Endothelial cell of umbilical vein (primary cell): ENCODE results near the gene CCR5AS.

Experiments
- BruUV-seq: library from RNA; stranded (reverse); fragments of 400-500 nt; replicated peaks from 2 replicates; lab custom pipeline; 2021; lab: Mats Ljungman, UMichigan
- CTCF ChIA-PET: fragments of 300-600, 350-600 bp; sonication (Branson Sonifier 250); formaldehyde crosslinking; loops from one replicate; lab custom pipeline; 2021; ENCODE audit warnings: antibody characterized with exemption, inconsistent platforms; lab: Charles Lee
- POLR2A ChIA-PET: fragments of 300-600, 350-600 bp; sonication (Branson Sonifier 250); formaldehyde crosslinking; loops from one replicate; lab custom pipeline; 2021; ENCODE audit warnings: antibody characterized with exemption, inconsistent platforms; lab: Charles Lee
- DNase-seq: peaks from one replicate; pipeline ENCODE4 v3.0.0-alpha.2; 2011; ENCODE audit warnings: low read depth, low spot score
- FAIRE-seq: peaks from 2 replicates; lab custom pipeline; 2011; peaks lifted over from hg19 to GRCh38; lab: Jason Lieb, UNC
- H2AFZ ChIP-seq: 2 replicates; pipeline ENCODE4 v1.6.0; 2012; ENCODE audit warnings: low read depth, low read length, control low read depth, inconsistent platforms
- H3K27ac ChIP-seq: 2 replicates; pipeline ENCODE4 v1.5.1; 2011; ENCODE audit warnings: low read depth, mild to moderate bottlenecking, control low read depth, low read length, moderate library complexity; ENCODE audit not compliant: insufficient read depth
- H3K27me3 ChIP-seq, 2 experiments: 2 replicates each; pipeline versions ENCODE4 v1.6.0 to v1.6.1; 2011; ENCODE audit warnings: low read length in 2 of 2, mixed read lengths in 1 of 2; ENCODE audit not compliant: control insufficient read depth in 2 of 2, insufficient read depth in 2 of 2
- H3K36me3 ChIP-seq, 2 experiments: 2 replicates in 1 of 2; 3 replicates in 1 of 2; pipeline ENCODE4 v1.5.1; 2011; ENCODE audit warnings: low read length in 2 of 2, mild to moderate bottlenecking in 1 of 2, moderate library complexity in 1 of 2; ENCODE audit not compliant: control insufficient read depth in 2 of 2, insufficient read depth in 2 of 2; ENCODE audit errors: extremely low read depth in 1 of 2
- H3K4me1 ChIP-seq: 3 replicates; pipeline ENCODE4 v1.5.1; 2011; ENCODE audit warnings: mild to moderate bottlenecking, low read length; ENCODE audit not compliant: control insufficient read depth, insufficient read depth; ENCODE audit errors: extremely low read depth
- H3K4me2 ChIP-seq: 2 replicates; pipeline ENCODE4 v1.6.1; 2011; ENCODE audit warnings: low read length, control low read depth, mixed read lengths; ENCODE audit not compliant: insufficient read depth
- H3K4me3 ChIP-seq, 3 experiments: fragments of 200-600 bp in 1 of 3; sonication (generic), shearing (Covaris generic) in 1 of 3; replicated peaks in 1 of 3; 2 replicates each; pipeline ENCODE4 v1.5.1; 2011 to 2016; ENCODE audit warnings: control low read depth in 3 of 3, low read length in 3 of 3, mild to moderate bottlenecking in 2 of 3, inconsistent platforms in 1 of 3, low read depth in 1 of 3, moderate library complexity in 1 of 3; ENCODE audit not compliant: insufficient read depth in 1 of 3
- H3K79me2 ChIP-seq: 2 replicates; pipeline ENCODE4 v1.6.0; 2012; ENCODE audit warnings: low read length, inconsistent platforms; ENCODE audit not compliant: control insufficient read depth, insufficient read depth
- H3K9ac ChIP-seq: replicated peaks from 2 replicates; pipeline ENCODE3; 2011; ENCODE audit warnings: low read length, control low read depth; ENCODE audit not compliant: insufficient read depth; ENCODE audit errors: extremely low read depth
- H3K9me1 ChIP-seq: replicated peaks from 3 replicates; pipeline ENCODE4 v1.6.0; 2011; ENCODE audit warnings: mild to moderate bottlenecking, low read length; ENCODE audit not compliant: control insufficient read depth, insufficient read depth; ENCODE audit errors: extremely low read depth
- H3K9me3 ChIP-seq: replicated peaks from 2 replicates; pipeline ENCODE4 v1.5.1; 2012; ENCODE audit warnings: low read length, inconsistent platforms; ENCODE audit not compliant: control insufficient read depth, insufficient read depth
- H4K20me1 ChIP-seq: replicated peaks from 2 replicates; pipeline ENCODE3; 2011; ENCODE audit warnings: mild to moderate bottlenecking, low read length; ENCODE audit not compliant: control insufficient read depth, insufficient read depth; ENCODE audit errors: extremely low read depth
- EZH2 ChIP-seq: IDR thresholded peaks from 2 replicates; pipeline ENCODE4 v1.6.1; 2012; ENCODE audit warnings: borderline replicate concordance, low read depth, mild to moderate bottlenecking, moderate library complexity, low read length, inconsistent platforms; ENCODE audit not compliant: severe bottlenecking
- FOS ChIP-seq: IDR thresholded peaks from 2 replicates; pipeline ENCODE4 v1.6.1; 2011; ENCODE audit warnings: mild to moderate bottlenecking, low read length, moderate library complexity, borderline replicate concordance; ENCODE audit not compliant: insufficient read depth
- GATA2 ChIP-seq: IDR thresholded peaks from 2 replicates; pipeline ENCODE4 v1.7.0; 2011; ENCODE audit warnings: low read depth, mild to moderate bottlenecking, moderate library complexity, mixed read lengths, low read length; ENCODE audit not compliant: insufficient read length, insufficient read depth
- JUN ChIP-seq: IDR thresholded peaks from 2 replicates; pipeline ENCODE4 v1.6.1; 2011; ENCODE audit warnings: borderline replicate concordance, low read depth; ENCODE audit not compliant: insufficient read length, insufficient read depth
- dilution Hi-C: fragments of 300-500 bp; cut with MboI; formaldehyde crosslinking; loops from one replicate; pipeline ENCODE4 v1.15.0; 2019; ENCODE audit warnings: low sequenced_read_pairs; ENCODE audit not compliant: extremely low pct_ligation_motif_present
- intact Hi-C: fragments of 100-400 bp; cut with micrococcal nuclease; formaldehyde crosslinking; loops from one replicate; pipeline ENCODE4 v1.10.0; 2022
- TF ChIP-seq, protein P1 (sequence below), 2 donors: IDR thresholded peaks; 1 replicate in 1 of 2; 2 replicates in 1 of 2; pipeline ENCODE4 v1.5.1; 2011; ENCODE audit warnings: low read length in 2 of 2, mild to moderate bottlenecking in 2 of 2, moderate library complexity in 2 of 2, control low read depth in 1 of 2, inconsistent platforms in 1 of 2, low read depth in 1 of 2; ENCODE audit not compliant: insufficient read depth in 1 of 2; ENCODE audit errors: extremely low read depth in 1 of 2

The CCR5AS gene

DNA sequence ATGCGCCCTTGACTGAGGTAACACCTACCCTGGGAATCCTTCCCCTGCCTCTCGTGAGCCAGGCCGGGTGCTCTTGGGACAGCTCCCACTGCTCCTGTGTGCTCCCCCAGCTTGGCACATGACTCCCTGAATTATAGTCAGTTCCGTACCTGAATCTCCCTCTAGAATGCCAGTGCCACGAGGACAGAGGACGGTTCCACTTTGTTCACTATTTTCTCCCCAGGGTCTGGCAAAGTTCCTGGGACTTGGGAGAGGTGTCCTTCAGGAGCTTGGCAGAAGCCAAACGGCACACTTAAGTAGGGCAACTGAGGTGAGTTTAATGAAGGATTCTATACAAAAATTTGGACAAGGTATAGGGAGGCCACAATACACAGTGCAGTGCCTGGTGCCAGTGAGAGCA, 9.8 kb downstream of the CCR5AS start:
- FAIRE-seq (no peak), DNase-seq (no peak)
- Histone ChIP-seq H3K4me2 (no peak overlapping the region), H3K9me1 (no peaks in the 10 kb centered on the region), H3K27me3 (no peaks in the 10 kb centered on the region), H2AFZ (no peak overlapping the region), H3K9ac (no peak overlapping the region), H3K27ac (no peak overlapping the region), H4K20me1 (no peaks in the 10 kb centered on the region), H3K79me2 (no peaks in the 10 kb centered on the region), H3K4me3 (no peak overlapping the region), H3K36me3 (no peaks in the 10 kb centered on the region), H3K4me1 (peaks cover 12% of the 10 kb centered on the region), H3K9me3 (no peaks in the 10 kb centered on the region)
- ChIA-PET CTCF (interaction anchor here (1.0 to 3.8 kb wide), 4 partner anchors 11 to 45 kb away, joined by 3 to 13 read pairs (median 3); no protein-coding TSS in a partner anchor), POLR2A (no interaction called here)
- dilution Hi-C loops, result no loop called here
- no TSS peak for BruUV-seq
- TF ChIP-seq EZH2 (no peak), JUN (no peak), FOS (no peak), GATA2 (no peak)
- TF ChIP-seq, protein P1, sequence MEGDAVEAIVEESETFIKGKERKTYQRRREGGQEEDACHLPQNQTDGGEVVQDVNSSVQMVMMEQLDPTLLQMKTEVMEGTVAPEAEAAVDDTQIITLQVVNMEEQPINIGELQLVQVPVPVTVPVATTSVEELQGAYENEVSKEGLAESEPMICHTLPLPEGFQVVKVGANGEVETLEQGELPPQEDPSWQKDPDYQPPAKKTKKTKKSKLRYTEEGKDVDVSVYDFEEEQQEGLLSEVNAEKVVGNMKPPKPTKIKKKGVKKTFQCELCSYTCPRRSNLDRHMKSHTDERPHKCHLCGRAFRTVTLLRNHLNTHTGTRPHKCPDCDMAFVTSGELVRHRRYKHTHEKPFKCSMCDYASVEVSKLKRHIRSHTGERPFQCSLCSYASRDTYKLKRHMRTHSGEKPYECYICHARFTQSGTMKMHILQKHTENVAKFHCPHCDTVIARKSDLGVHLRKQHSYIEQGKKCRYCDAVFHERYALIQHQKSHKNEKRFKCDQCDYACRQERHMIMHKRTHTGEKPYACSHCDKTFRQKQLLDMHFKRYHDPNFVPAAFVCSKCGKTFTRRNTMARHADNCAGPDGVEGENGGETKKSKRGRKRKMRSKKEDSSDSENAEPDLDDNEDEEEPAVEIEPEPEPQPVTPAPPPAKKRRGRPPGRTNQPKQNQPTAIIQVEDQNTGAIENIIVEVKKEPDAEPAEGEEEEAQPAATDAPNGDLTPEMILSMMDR (IDR thresholded peaks at IDR 0.05; ENCODE audit: extremely low read depth in 1 of 2, insufficient read depth in 1 of 2, low read depth in 1 of 2, low read length in 2 of 2), result no peak
- intact Hi-C loops, result no loop called here
